PFSK-1 (cell line): Measurements from ENCODE around the gene LATS1.

Experiments used
- FOXP2 ChIP-seq: optimal IDR thresholded peaks from 2 replicates; pipeline ENCODE3; 2011; ENCODE audit warnings: borderline replicate concordance, control low read depth, inconsistent platforms; ENCODE audit not compliant: insufficient read depth; ENCODE audit errors: extremely low read length, extremely low read depth
- POLR2AphosphoS5 ChIP-seq: IDR thresholded peaks from 2 replicates; pipeline ENCODE4 v1.6.1; 2012; ENCODE audit warnings: low read depth, mild to moderate bottlenecking, control low read depth, low read length, moderate library complexity
- SIN3A ChIP-seq: IDR thresholded peaks from 2 replicates; pipeline ENCODE4 v1.6.1; 2012; ENCODE audit warnings: mild to moderate bottlenecking, low read length, moderate library complexity, borderline replicate concordance; ENCODE audit not compliant: insufficient read depth
- TAF1 ChIP-seq: IDR thresholded peaks from 2 replicates; pipeline ENCODE4 v1.6.1; 2012; ENCODE audit warnings: low read length, control low read depth, borderline replicate concordance; ENCODE audit not compliant: insufficient read depth
- TF ChIP-seq, protein P1 (sequence below), 2 experiments: IDR thresholded peaks; 2 replicates each; pipeline versions ENCODE4 v1.6.1 to v1.8.0; 2011 to 2012; ENCODE audit warnings: low read depth in 2 of 2, low read length in 2 of 2, control low read depth in 1 of 2, inconsistent platforms in 1 of 2, mild to moderate bottlenecking in 1 of 2, moderate library complexity in 1 of 2; ENCODE audit not compliant: insufficient read depth in 1 of 2

The LATS1 gene

DNA sequence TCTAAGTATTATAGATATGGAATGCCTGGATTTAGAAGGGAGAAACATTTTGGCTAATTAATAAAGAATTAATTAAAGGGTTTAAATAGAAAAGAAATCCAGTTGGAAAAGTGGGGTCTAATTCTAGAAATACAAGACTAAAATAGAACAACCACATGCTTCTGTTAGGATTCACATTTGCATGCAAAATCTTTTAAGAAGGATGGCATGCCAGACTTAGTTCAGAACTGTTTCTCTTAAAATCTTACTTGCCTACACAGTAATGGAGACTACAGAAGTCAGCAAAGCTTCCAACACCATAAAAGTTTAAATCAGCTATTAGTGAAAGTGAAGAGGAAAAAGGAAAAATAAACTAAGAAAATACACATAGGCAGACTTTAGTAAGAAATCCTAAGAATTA, 36.7 kb downstream of the LATS1 start:
- TF ChIP-seq FOXP2 (no peak), SIN3A (no peak), TAF1 (no peak), POLR2AphosphoS5 (no peak)
- TF ChIP-seq, protein P1, sequence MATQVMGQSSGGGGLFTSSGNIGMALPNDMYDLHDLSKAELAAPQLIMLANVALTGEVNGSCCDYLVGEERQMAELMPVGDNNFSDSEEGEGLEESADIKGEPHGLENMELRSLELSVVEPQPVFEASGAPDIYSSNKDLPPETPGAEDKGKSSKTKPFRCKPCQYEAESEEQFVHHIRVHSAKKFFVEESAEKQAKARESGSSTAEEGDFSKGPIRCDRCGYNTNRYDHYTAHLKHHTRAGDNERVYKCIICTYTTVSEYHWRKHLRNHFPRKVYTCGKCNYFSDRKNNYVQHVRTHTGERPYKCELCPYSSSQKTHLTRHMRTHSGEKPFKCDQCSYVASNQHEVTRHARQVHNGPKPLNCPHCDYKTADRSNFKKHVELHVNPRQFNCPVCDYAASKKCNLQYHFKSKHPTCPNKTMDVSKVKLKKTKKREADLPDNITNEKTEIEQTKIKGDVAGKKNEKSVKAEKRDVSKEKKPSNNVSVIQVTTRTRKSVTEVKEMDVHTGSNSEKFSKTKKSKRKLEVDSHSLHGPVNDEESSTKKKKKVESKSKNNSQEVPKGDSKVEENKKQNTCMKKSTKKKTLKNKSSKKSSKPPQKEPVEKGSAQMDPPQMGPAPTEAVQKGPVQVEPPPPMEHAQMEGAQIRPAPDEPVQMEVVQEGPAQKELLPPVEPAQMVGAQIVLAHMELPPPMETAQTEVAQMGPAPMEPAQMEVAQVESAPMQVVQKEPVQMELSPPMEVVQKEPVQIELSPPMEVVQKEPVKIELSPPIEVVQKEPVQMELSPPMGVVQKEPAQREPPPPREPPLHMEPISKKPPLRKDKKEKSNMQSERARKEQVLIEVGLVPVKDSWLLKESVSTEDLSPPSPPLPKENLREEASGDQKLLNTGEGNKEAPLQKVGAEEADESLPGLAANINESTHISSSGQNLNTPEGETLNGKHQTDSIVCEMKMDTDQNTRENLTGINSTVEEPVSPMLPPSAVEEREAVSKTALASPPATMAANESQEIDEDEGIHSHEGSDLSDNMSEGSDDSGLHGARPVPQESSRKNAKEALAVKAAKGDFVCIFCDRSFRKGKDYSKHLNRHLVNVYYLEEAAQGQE (IDR thresholded peaks at IDR 0.05; ENCODE audit: insufficient read depth in 1 of 2, low read depth in 2 of 2, low read length in 2 of 2), result no peak

DNA sequence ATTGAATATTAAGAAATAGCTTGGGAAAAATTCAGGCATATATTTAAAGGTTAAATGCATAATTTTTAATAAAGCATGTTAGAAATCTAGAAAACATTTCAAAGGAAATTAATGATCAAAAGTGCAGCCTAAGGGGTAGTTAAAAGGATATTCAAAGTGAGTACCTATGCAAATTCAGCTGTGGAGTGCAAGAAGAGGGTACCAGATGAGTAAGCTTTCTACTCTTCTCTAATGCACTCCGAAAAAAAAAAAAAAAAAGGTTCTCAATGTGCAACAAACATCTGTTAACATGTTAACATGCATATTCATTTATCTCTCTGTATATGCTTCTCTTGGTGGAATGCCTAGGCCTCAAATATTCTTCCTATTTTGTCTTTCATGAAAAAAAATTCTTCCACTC, 37.4 kb downstream of the LATS1 start:
- TF ChIP-seq, protein P1 (IDR thresholded peaks at IDR 0.05; ENCODE audit: insufficient read depth in 1 of 2, low read depth in 2 of 2, low read length in 2 of 2), result no peak
- TF ChIP-seq SIN3A (no peak), TAF1 (no peak), FOXP2 (no peak), POLR2AphosphoS5 (no peak)

DNA sequence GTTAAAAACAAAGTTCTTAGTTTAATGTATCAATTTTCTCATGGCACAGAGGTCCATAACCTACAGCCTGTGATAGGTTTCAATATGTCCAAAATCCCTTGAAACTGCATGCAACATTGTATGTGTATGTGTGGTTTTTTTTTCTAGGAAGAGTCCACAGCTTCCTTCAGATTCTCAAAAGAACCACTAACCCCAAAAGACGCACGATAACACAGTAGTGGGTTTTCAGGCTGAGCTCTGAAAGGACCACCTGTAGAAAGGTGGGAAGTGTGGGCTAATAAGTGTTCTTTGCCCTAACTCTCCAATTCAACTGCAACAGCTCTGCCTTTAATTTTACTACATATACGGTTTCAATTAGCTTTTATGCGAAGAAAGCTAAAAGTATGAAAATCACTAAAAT, 57.9 kb downstream of the LATS1 start:
- TF ChIP-seq FOXP2 (no peak), POLR2AphosphoS5 (no peak), TAF1 (no peak)
- TF ChIP-seq, protein P1 (IDR thresholded peaks at IDR 0.05; ENCODE audit: insufficient read depth in 1 of 2, low read depth in 2 of 2, low read length in 2 of 2), result no peak

DNA sequence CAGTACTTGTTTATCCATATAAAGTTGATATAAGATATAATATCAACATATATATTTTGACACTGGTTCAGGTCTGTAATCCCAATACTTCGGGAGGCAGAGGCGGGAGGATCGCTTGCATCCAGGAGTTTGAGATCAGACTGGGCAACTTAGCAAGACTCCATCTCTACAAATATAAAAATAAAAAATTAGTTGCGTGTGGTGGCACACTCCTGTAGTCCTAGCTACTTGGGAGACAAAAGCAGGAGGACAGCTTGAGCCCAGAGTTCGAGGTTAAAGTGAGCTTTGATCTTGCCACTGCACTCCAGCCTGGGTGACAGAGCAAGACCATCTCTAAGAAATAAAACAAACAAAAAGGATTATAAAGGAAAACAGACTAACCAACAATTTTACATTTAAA, 60.5 kb downstream of the LATS1 start:
- TF ChIP-seq POLR2AphosphoS5 (no peak), TAF1 (no peak), FOXP2 (no peak)

DNA sequence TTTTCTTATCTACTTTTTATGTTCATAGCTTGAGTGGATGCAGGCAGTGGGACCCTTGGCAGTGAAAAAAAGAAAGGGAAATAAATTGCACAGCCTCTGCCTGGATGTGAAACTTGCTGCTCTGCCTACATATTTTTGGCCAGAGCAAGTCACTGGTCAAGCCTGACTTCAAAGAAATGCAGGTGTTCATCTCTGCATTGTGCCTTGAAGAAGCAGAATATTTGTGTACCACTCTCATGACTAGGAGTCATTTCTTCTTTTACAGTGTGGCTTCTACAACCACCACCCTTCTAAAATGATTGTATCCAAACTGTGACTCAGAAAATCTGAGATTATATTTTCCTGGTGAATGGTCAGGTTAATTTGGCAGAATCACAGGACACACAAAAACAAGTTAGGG, 66.8 kb downstream of the LATS1 start:
- TF ChIP-seq FOXP2, result no peak
- no peak for TF ChIP-seq TAF1
- TF ChIP-seq, protein P1 (IDR thresholded peaks at IDR 0.05; ENCODE audit: insufficient read depth in 1 of 2, low read depth in 2 of 2, low read length in 2 of 2), result no peak
- no peak for TF ChIP-seq POLR2AphosphoS5
- TF ChIP-seq SIN3A, result no peak
